Parathyroid adenoma (tissue), 2 donors: ENCODE measurements around the gene RERE.

Experiments
- H2AFZ ChIP-seq: fragments of 300-600 bp; sonication (generic); one replicate; pipeline ENCODE4 v1.7.0; 2017; ENCODE audit warnings: antibody characterized with exemption, mild to moderate bottlenecking
- H3K27ac ChIP-seq: fragments of 300-600 bp; sonication (generic); one replicate; pipeline ENCODE4 v1.7.0; 2017
- H3K27me3 ChIP-seq: fragments of 300-600 bp; sonication (generic); one replicate; pipeline ENCODE4 v1.7.0; 2017; ENCODE audit warnings: low read length; ENCODE audit not compliant: control insufficient read depth, insufficient read depth
- H3K36me3 ChIP-seq: fragments of 300-600 bp; sonication (generic); one replicate; pipeline ENCODE4 v1.7.0; 2017; ENCODE audit warnings: low read length; ENCODE audit not compliant: control insufficient read depth, insufficient read depth
- H3K4me1 ChIP-seq: fragments of 300-600 bp; sonication (generic); one replicate; pipeline ENCODE4 v1.7.0; 2017; ENCODE audit warnings: control low read depth
- H3K4me2 ChIP-seq: fragments of 300-600 bp; sonication (generic); one replicate; pipeline ENCODE4 v1.7.0; 2017; ENCODE audit warnings: low read length
- H3K4me3 ChIP-seq: fragments of 300-600 bp; sonication (generic); one replicate; pipeline ENCODE4 v1.7.0; 2017; ENCODE audit warnings: low read depth, low read length
- H3K79me2 ChIP-seq: fragments of 300-600 bp; sonication (generic); one replicate; pipeline ENCODE4 v1.7.0; 2017; ENCODE audit warnings: control low read depth
- H3K9ac ChIP-seq: fragments of 300-600 bp; sonication (generic); one replicate; pipeline ENCODE4 v1.7.0; 2017; ENCODE audit warnings: mild to moderate bottlenecking
- H3K9me3 ChIP-seq: fragments of 300-600 bp; sonication (generic); one replicate; pipeline ENCODE4 v1.7.0; 2017; ENCODE audit warnings: low read length; ENCODE audit not compliant: control insufficient read depth
- TF ChIP-seq, protein P1 (sequence below): fragments of 300-600 bp; sonication (generic); IDR thresholded peaks from one replicate; pipeline ENCODE4 v1.7.0; 2017; ENCODE audit warnings: antibody characterized with exemption, mild to moderate bottlenecking
- donor health status: primary hyperparathyroidism.

Gene RERE

DNA sequence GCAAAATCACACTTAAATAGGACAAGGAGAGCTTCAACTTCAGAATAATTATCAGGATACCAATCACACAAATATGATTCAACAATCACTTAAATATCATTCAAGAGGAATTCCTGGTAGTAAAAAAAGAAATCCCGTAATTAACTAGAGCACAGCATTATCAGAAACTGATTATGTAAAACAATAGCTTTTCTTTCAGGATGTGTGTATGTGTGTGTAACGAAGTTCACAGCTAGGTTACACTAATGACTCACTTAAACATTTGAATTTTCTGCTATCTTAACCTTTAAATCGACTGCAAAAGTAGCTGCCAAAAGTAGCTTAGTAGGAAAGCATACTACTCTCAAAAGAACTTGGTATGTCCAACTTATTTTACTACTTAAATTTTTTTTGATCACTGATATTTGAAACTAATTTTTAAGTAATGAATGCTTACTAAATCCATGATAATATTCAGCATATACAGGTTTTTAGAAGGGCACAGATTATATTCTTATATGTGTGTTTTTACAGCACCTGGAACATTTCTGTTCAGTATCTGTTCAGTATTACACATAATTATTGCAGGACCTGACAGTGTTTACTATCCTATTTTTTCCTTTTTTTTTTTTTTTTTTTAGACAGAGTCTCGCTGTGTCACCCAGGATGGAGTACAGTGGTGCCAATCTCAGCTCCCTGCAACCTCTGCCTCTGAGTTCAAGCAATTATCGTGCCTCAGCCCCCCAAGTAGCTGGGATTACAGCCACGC, 4.2 kb downstream of the RERE start:
- H3K27me3 ChIP-seq: no peaks in the 10 kb centered on the region
- no peak overlapping the region for H3K27ac ChIP-seq
- no peak overlapping the region for H3K9ac ChIP-seq

DNA sequence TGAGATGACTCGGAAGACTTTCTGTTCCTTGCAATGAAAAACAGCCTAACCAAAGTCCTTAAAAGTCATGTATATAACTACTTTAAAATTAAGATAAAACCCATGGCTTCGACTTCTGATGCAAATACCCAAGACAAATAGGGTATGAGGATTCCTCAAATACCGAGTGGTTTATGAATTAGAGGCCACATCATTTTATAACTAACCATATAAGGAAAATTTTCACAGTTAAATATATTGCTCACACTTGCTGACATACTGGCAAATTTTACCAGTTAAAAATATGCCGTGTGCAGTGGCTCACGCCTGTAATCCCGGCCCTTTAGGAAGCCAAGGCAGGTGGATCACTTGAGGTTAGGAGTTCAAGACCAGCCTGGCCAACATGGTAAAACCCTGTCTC, 5.4 kb downstream of the RERE start:
- H3K27ac ChIP-seq: no peak overlapping the region
- H3K36me3 ChIP-seq: no peaks in the 10 kb centered on the region
- H3K4me2 ChIP-seq: no peak overlapping the region
- peaks cover 13% of the 10 kb centered on the region for H3K79me2 ChIP-seq
- no peak overlapping the region for H3K4me3 ChIP-seq
- H3K4me1 ChIP-seq: peaks cover 4% of the 10 kb centered on the region
- H3K27me3 ChIP-seq: no peaks in the 10 kb centered on the region
- no peak overlapping the region for H3K9ac ChIP-seq
- H2AFZ ChIP-seq: no peak overlapping the region
- H3K9me3 ChIP-seq: no peaks in the 10 kb centered on the region
- TF ChIP-seq, protein P1, sequence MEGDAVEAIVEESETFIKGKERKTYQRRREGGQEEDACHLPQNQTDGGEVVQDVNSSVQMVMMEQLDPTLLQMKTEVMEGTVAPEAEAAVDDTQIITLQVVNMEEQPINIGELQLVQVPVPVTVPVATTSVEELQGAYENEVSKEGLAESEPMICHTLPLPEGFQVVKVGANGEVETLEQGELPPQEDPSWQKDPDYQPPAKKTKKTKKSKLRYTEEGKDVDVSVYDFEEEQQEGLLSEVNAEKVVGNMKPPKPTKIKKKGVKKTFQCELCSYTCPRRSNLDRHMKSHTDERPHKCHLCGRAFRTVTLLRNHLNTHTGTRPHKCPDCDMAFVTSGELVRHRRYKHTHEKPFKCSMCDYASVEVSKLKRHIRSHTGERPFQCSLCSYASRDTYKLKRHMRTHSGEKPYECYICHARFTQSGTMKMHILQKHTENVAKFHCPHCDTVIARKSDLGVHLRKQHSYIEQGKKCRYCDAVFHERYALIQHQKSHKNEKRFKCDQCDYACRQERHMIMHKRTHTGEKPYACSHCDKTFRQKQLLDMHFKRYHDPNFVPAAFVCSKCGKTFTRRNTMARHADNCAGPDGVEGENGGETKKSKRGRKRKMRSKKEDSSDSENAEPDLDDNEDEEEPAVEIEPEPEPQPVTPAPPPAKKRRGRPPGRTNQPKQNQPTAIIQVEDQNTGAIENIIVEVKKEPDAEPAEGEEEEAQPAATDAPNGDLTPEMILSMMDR: no peak

More for the DNA sequence above, 4.2 kb downstream of the RERE start:
- Histone ChIP-seq H3K36me3 (no peaks in the 10 kb centered on the region), H3K9me3 (no peaks in the 10 kb centered on the region), H2AFZ (no peak overlapping the region), H3K79me2 (peaks cover 13% of the 10 kb centered on the region), H3K4me3 (no peak overlapping the region), H3K4me2 (no peak overlapping the region), H3K4me1 (peaks cover 4% of the 10 kb centered on the region)
- TF ChIP-seq, protein P1: no peak

DNA sequence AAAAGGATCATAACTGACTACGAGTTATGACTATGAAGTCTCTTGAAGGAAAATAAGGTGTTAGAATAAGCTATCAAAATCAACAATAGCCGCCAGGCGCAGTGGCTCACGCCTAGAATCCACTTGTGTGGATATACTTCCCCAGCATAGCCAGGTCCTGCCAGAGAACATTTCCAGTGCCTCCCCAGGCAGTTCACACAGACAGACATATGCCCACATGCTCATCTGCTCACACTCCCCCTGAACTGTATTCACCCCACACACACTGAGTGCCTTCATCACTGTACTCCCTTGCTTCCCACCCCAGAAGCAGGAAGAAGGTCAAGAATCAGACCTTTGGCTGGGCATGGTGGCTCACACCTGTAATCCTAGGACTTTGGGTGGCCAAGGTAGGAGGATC, 6.5 kb downstream of the RERE start:
- Histone ChIP-seq H3K79me2 (peaks cover 16% of the 10 kb centered on the region), H3K9me3 (no peaks in the 10 kb centered on the region), H2AFZ (no peak overlapping the region), H3K36me3 (no peaks in the 10 kb centered on the region), H3K27me3 (no peaks in the 10 kb centered on the region), H3K4me2 (no peak overlapping the region), H3K27ac (no peak overlapping the region), H3K4me1 (peaks cover 4% of the 10 kb centered on the region), H3K4me3 (no peak overlapping the region), H3K9ac (no peak overlapping the region)
- TF ChIP-seq, protein P1: no peak

DNA sequence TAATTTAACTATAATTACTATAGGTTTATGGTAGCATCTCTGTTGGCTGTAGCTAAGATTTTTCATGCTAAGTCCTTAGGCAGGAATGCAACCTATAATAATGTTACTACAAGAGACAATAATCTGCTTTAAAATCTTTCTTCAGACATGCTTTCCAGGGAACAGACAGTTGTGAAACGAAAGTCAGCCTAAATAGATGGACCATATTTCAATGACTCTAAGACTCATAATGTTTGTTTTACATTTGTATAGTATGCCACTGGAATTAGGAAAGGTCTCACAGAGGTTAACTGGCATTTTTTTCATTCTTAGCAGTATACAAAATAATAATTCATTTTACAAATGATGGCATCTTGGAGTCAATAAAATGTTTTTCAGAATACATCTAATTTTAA, 8.1 kb downstream of the RERE start:
- H2AFZ ChIP-seq: no peak overlapping the region
- no peaks in the 10 kb centered on the region for H3K9me3 ChIP-seq
- no peak overlapping the region for H3K27ac ChIP-seq
- TF ChIP-seq, protein P1: no peak
- no peaks in the 10 kb centered on the region for H3K36me3 ChIP-seq
- H3K4me2 ChIP-seq: no peak overlapping the region
- peaks cover 16% of the 10 kb centered on the region for H3K79me2 ChIP-seq
- H3K9ac ChIP-seq: no peak overlapping the region
- no peak overlapping the region for H3K4me3 ChIP-seq
- H3K4me1 ChIP-seq: no peaks in the 10 kb centered on the region
- no peaks in the 10 kb centered on the region for H3K27me3 ChIP-seq

DNA sequence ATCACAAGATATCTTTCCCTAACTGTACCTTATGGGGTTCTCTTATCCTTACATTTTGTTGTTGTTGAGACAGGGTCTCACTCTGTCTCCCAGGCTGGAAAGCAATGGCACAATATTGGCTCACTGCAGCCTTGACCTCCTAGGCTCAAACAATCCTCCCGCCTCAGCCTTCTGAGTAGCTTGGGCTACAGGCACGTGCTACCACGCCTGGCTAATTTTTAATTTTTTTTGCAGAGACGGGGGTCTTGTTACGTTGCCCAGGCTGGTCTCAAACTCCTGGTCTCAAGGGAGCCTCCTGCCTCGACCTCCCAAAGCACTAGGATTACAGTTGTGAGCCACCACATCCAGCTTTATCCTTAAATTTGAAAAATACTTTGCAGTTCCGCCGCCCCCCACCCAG, 10.4 kb downstream of the RERE start:
- Histone ChIP-seq H3K4me2 (no peak overlapping the region), H3K9me3 (no peaks in the 10 kb centered on the region), H3K27ac (no peak overlapping the region), H3K79me2 (peaks cover 11% of the 10 kb centered on the region), H2AFZ (no peak overlapping the region), H3K4me1 (no peaks in the 10 kb centered on the region), H3K36me3 (no peaks in the 10 kb centered on the region), H3K27me3 (no peaks in the 10 kb centered on the region), H3K4me3 (no peak overlapping the region), H3K9ac (no peak overlapping the region)
- TF ChIP-seq, protein P1: no peak
